Heart right ventricle (tissue), 16 donors: ENCODE measurements around the gene KCNT1. TPM values are rescaled to one million over a fixed set of nuclear protein-coding genes. Genes with fewer than 3 reads are reported as not detected.

Experiments
- ATAC-seq, 8 donors: fragments of 200-7000 bp; cut with Tn5 transposase; one replicate each; pipeline ENCODE4 v1.9.1; 2020; ENCODE audit warnings: mild to moderate bottlenecking in 8 of 8, moderate library complexity in 8 of 8, moderate number of reproducible peaks in 1 of 8
- DNase-seq, 2 donors: peaks; one replicate each; pipeline ENCODE4 v3.0.0-alpha.2; 2020
- H3K27ac ChIP-seq, 10 donors: fragments of 200-600 bp; sonication (generic) in 2 of 10; one replicate each; pipeline versions ENCODE4 v1.5.0 to v1.8.0; 2020 to 2022; ENCODE audit warnings: mild to moderate bottlenecking in 3 of 10
- H3K27me3 ChIP-seq, 7 donors: fragments of 200-600 bp; one replicate each; pipeline ENCODE4 v1.8.0; 2021 to 2022; ENCODE audit warnings: mild to moderate bottlenecking in 2 of 7
- H3K36me3 ChIP-seq, 9 donors: fragments of 200-600 bp; sonication (generic) in 1 of 9; one replicate each; pipeline versions ENCODE4 v1.5.0 to v1.8.0; 2020 to 2022; ENCODE audit warnings: mild to moderate bottlenecking in 2 of 9
- H3K4me1 ChIP-seq, 9 donors: fragments of 200-600 bp; sonication (generic) in 1 of 9; one replicate each; pipeline versions ENCODE4 v1.5.0 to v1.8.0; 2020 to 2022; ENCODE audit warnings: mild to moderate bottlenecking in 4 of 9
- H3K4me3 ChIP-seq, 10 donors: fragments of 200-600 bp; sonication (generic) in 2 of 10; one replicate each; pipeline versions ENCODE4 v1.5.0 to v1.8.0; 2020 to 2022; ENCODE audit warnings: mild to moderate bottlenecking in 7 of 10, moderate library complexity in 2 of 10
- H3K9me3 ChIP-seq, 11 donors: fragments of 200-600 bp in 10 of 11; sonication (generic) in 2 of 11; one replicate each; pipeline versions ENCODE4 v1.5.0 to v1.8.0; 2013 to 2022; ENCODE audit warnings: mild to moderate bottlenecking in 2 of 11, control low read depth in 1 of 11, moderate library complexity in 1 of 11
- CTCF ChIP-seq, 9 donors: fragments of 200-600 bp; sonication (generic) in 2 of 9; IDR thresholded peaks; one replicate each; pipeline versions ENCODE4 v1.5.0 to v1.8.0; 2021 to 2022; ENCODE audit warnings: antibody characterized with exemption in 9 of 9, mild to moderate bottlenecking in 5 of 9, moderate library complexity in 1 of 9
- WGBS, 2 donors: extraction: QIAGEN DNeasy Blood & Tissue Kit; methylation state at CpG; one replicate each; pipeline ENCODE4 v1.1.7; 2013; ENCODE audit warnings: inconsistent platforms in 1 of 2; 5-methylcytosine and 5-hydroxymethylcytosine counted together
- intact Hi-C, 10 donors: fragments of 100-400 bp; cut with DNase I; formaldehyde crosslinking; loops; one replicate each; pipeline versions ENCODE4 v1.11.1 to v1.14.2; 2022
- polyA plus RNA-seq, 2 donors: library from polyadenylated mRNA; stranded (reverse); fragments of 200-250 nt; gene quantifications; one replicate each; pipeline ENCODE4 v1.2.3, GENCODE V29; 2013
- total RNA-seq, 10 donors: library from RNA; stranded (reverse); fragmentation: NEBNext Ultra II Directional in 3 of 10; extraction: Animal tissue kit (Norgen Biotek cat#: 25700) in 3 of 10; gene quantifications; one replicate each; pipeline versions ENCODE4 v1.2.1 to v1.2.4, GENCODE V29; 2021 to 2023
- donor health status: Arrhythmogenic right ventricular cardiomyopathy.
- donor health status: ischemic (EF 13 %, LVEDD 7.1; RV severe dilation, severe dysfunction).
- donor health status: healthy with polysubstance abuse.
- donor health status: DM: no; HTN: yes; CAD: no.
- donor health status: DM: no; HTN: no; CAD: no.
- donor health status: ischemic (EF 25% LVEDD 6.9; RV normal size, moderate dysfunction).
- donor health status: ischemic (EF 25% LVEDD 5.7; RV mildly dilated, moderate dysfunction).
- donor health status: healthy.
- donor health status: DM: yes; HTN: yes; CAD: no.
- donor health status: Ischemic cardiomyopathy.
- donor health status: ischemic (EF 35%, LVEDD 5.7; RV mildly dilated, moderate dysfunction).
- donor health status: nonischemic (EF 11% LVEDD 7.7; RV severe dilation, severe dysfunction).
- donor health status: DM: yes; HTN: yes; CAD: no.
- donor health status: PGD.
- donor health status: ischemic (EF 29% LVEDD 5.4; RV normal size, mild dysfunction).
- donor health status: nonischemic (EF 23%, LVEDD 6.1; RV moderate dilation, normal function).

Gene KCNT1
- total and polyA plus RNA-seq, 12 donors: 0.14 to 14.1 (median 4.2) TPM

- no peak overlapping the region for H3K27ac ChIP-seq
- no peak overlapping the region for H3K4me3 ChIP-seq
- WGBS, 2 donors: 95 to 97% methylated on average over 27 of the region's 27 CpGs
- no peaks in the 10 kb centered on the region for H3K9me3 ChIP-seq
- TF ChIP-seq CTCF (IDR thresholded peaks at IDR 0.05): no peak
- H3K36me3 ChIP-seq: peaks cover 0 to 98% (median 58%) of the 10 kb centered on the region in 9 donors
- H3K4me1 ChIP-seq: no peaks in the 10 kb centered on the region
- intact Hi-C loops: no loop called here
- DNase-seq (no peak), ATAC-seq (no peak)
- no peaks in the 10 kb centered on the region for H3K27me3 ChIP-seq
Measured at GRCh38 chr9:135821733-135822373, 119.9 kb downstream of the KCNT1 start.

- Histone ChIP-seq H3K36me3 (peaks cover 0 to 98% (median 57%) of the 10 kb centered on the region in 9 donors), H3K27ac (no peak overlapping the region), H3K4me1 (no peaks in the 10 kb centered on the region), H3K9me3 (no peaks in the 10 kb centered on the region), H3K27me3 (no peaks in the 10 kb centered on the region), H3K4me3 (no peak overlapping the region)
- DNase-seq (no peak), ATAC-seq (no peak)
- TF ChIP-seq CTCF (IDR thresholded peaks at IDR 0.05): no peak
- 96% methylated on average over 18 of the region's 18 CpGs for WGBS, 2 donors
- intact Hi-C loops: no loop called here
Measured at GRCh38 chr9:135822374-135822755, 120.4 kb downstream of the KCNT1 start.

- Histone ChIP-seq H3K4me3 (no peak overlapping the region), H3K9me3 (peaks cover 0 to under 1% (median 0%) of the 10 kb centered on the region in 11 donors), H3K27me3 (no peaks in the 10 kb centered on the region), H3K27ac (no peak overlapping the region), H3K36me3 (peaks cover 0 to 93% (median 51%) of the 10 kb centered on the region in 9 donors), H3K4me1 (no peaks in the 10 kb centered on the region)
- no peak for DNase-seq
- 93 to 95% methylated on average over 12 of the region's 12 CpGs for WGBS, 2 donors
- ATAC-seq: no peak
- intact Hi-C loops: no loop called here
- TF ChIP-seq CTCF (IDR thresholded peaks at IDR 0.05): no peak
Measured at GRCh38 chr9:135823036-135823435, 121.1 kb downstream of the KCNT1 start.

GRCh38 chr9:135825435-135826187 lies 123.6 kb downstream of the KCNT1 start:
- no peak for DNase-seq
- intact Hi-C loops: no loop called here
- Histone ChIP-seq H3K4me3 (no peak overlapping the region), H3K27me3 (no peaks in the 10 kb centered on the region), H3K27ac (no peak overlapping the region), H3K36me3 (peaks cover 0 to 78% (median 32%) of the 10 kb centered on the region in 9 donors), H3K4me1 (no peaks in the 10 kb centered on the region), H3K9me3 (peaks cover 0 to 17% (median 0%) of the 10 kb centered on the region in 11 donors)
- 93 to 96% methylated on average over 25 of the region's 25 CpGs for WGBS, 2 donors
- no peak for TF ChIP-seq CTCF (IDR thresholded peaks at IDR 0.05)
- ATAC-seq: peak in 1 of 8 donors; percentile 13
